K562 (cell line): ENCODE results near the gene NEURL1B. TPM values are rescaled to one million over a fixed set of nuclear protein-coding genes. Genes with fewer than 3 reads are reported as not detected.

Experiments
- ATAC-seq: fragments of 200-7000 bp; cut with Tn5 transposase; 3 replicates; pipeline ENCODE4 v1.9.1; 2020; ENCODE audit warnings: moderate library complexity
- BruUV-seq: library from RNA; stranded (reverse); fragments of 400-500 nt; replicated peaks from 2 replicates; lab custom pipeline; 2021; lab: Mats Ljungman, UMichigan
- CTCF ChIA-PET: fragments of 300-600 bp; formaldehyde crosslinking; extraction: SDS; loops from one replicate; lab custom pipeline; 2021; ENCODE audit warnings: low intra/inter-chr PET ratio; lab: Yijun Ruan, JAX
- POLR2A ChIA-PET: fragments of 300-600, 350-650 bp; sonication (Branson Sonifier 250); formaldehyde crosslinking; extraction: SDS; loops from one replicate; lab custom pipeline; 2021; ENCODE audit warnings: antibody characterized with exemption, inconsistent platforms; lab: Yijun Ruan, JAX
- DNase-seq, 4 experiments: peaks; one replicate each; pipeline versions ENCODE4 v3.0.0 to v3.0.0-alpha.2; 2011 to 2018; ENCODE audit warnings: low spot score in 3 of 4, mixed read lengths in 3 of 4; ENCODE audit errors: extremely low read depth in 1 of 4
- FAIRE-seq: peaks from 2 replicates; lab custom pipeline; 2011; peaks lifted over from hg19 to GRCh38; lab: Jason Lieb, UNC
- H2AFZ ChIP-seq: 2 replicates; pipeline ENCODE4 v1.6.0; 2011; ENCODE audit warnings: low read depth, low read length, control low read depth, inconsistent platforms
- H3K27ac ChIP-seq: fragments of 200-600 bp; 3 replicates; pipeline ENCODE4 v1.8.0; 2011; ENCODE audit warnings: low read depth, mild to moderate bottlenecking, control low read depth, inconsistent platforms, low read length, moderate library complexity, mixed read lengths; ENCODE audit errors: extremely low read depth
- H3K27me3 ChIP-seq, 2 experiments: fragments of 300-600 bp in 1 of 2; 2 replicates in 1 of 2; 3 replicates in 1 of 2; pipeline versions ENCODE4 v1.6.0 to v1.8.0; 2011; ENCODE audit warnings: inconsistent platforms in 2 of 2, low read length in 2 of 2, mild to moderate bottlenecking in 1 of 2, mixed read lengths in 1 of 2, moderate library complexity in 1 of 2; ENCODE audit not compliant: control insufficient read depth in 2 of 2, insufficient read depth in 2 of 2
- H3K36me3 ChIP-seq: fragments of 300-600 bp; 3 replicates; pipeline ENCODE4 v1.8.0; 2011; ENCODE audit warnings: mild to moderate bottlenecking, low read length, inconsistent platforms; ENCODE audit not compliant: control insufficient read depth, insufficient read depth
- H3K4me1 ChIP-seq, 2 experiments: fragments of 200-600 bp in 1 of 2; replicated peaks in 1 of 2; 2 replicates in 1 of 2; 3 replicates in 1 of 2; pipeline versions ENCODE4 v1.5.1 to v1.8.0; 2011; ENCODE audit warnings: inconsistent platforms in 2 of 2, low read length in 2 of 2, mild to moderate bottlenecking in 1 of 2, mixed read lengths in 1 of 2, moderate library complexity in 1 of 2; ENCODE audit not compliant: control insufficient read depth in 2 of 2, insufficient read depth in 2 of 2
- H3K4me2 ChIP-seq: 2 replicates; pipeline ENCODE4 v1.6.1; 2011; ENCODE audit warnings: low read length, control low read depth, inconsistent platforms, mixed read lengths; ENCODE audit not compliant: insufficient read depth
- H3K4me3 ChIP-seq: fragments of 200-600 bp; sonication (generic), shearing (Covaris generic); 2 replicates; pipeline ENCODE4 v1.5.1; 2016; ENCODE audit warnings: control low read depth, inconsistent platforms
- H3K79me2 ChIP-seq: fragments of 200-600 bp; 3 replicates; pipeline ENCODE4 v1.8.0; 2011; ENCODE audit warnings: low read length, inconsistent platforms; ENCODE audit not compliant: control insufficient read depth, insufficient read depth
- H3K9ac ChIP-seq, 2 experiments: 2 replicates each; pipeline versions ENCODE4 v1.6.0 to v1.6.1; 2011; ENCODE audit warnings: low read depth in 2 of 2, low read length in 2 of 2, control low read depth in 1 of 2, inconsistent platforms in 1 of 2, mild to moderate bottlenecking in 1 of 2, mixed read lengths in 1 of 2; ENCODE audit not compliant: insufficient read depth in 1 of 2
- H3K9me1 ChIP-seq: one replicate; pipeline ENCODE4 v1.6.0; 2011; ENCODE audit warnings: inconsistent platforms, mild to moderate bottlenecking, low read length, moderate library complexity; ENCODE audit not compliant: control insufficient read depth, insufficient read depth
- H3K9me3 ChIP-seq: replicated peaks from 2 replicates; pipeline ENCODE4 v1.5.1; 2011; ENCODE audit warnings: low read depth, low read length, inconsistent platforms; ENCODE audit not compliant: control insufficient read depth, insufficient read depth
- H4K20me1 ChIP-seq: replicated peaks from 2 replicates; pipeline ENCODE4 v1.6.1; 2011; ENCODE audit warnings: low read length, inconsistent platforms, mixed read lengths; ENCODE audit not compliant: control insufficient read depth, insufficient read depth
- ATF7 ChIP-seq: fragments of 450-650 bp; IDR thresholded peaks from 2 replicates; pipeline ENCODE4 v1.7.1; 2014; ENCODE audit warnings: mild to moderate bottlenecking, moderate library complexity
- CTCF ChIP-seq, 3 experiments: IDR thresholded peaks in 2 of 3; conservative IDR thresholded peaks in 1 of 3; 2 replicates each; pipeline ENCODE4 v1.5.1; 2011 to 2012; ENCODE audit warnings: low read length in 3 of 3, mild to moderate bottlenecking in 3 of 3, control low read depth in 2 of 3, improper control_type of control experiment in 1 of 3, inconsistent platforms in 1 of 3, low read depth in 1 of 3, mixed read lengths in 1 of 3, moderate library complexity in 1 of 3; ENCODE audit not compliant: insufficient read depth in 2 of 3
- ELK3 ChIP-seq: fragments of 450-650 bp; formaldehyde crosslinking; IDR thresholded peaks from 2 replicates; pipeline ENCODE4 v1.4.0; 2020; ENCODE audit warnings: mild to moderate bottlenecking
- HIVEP1 ChIP-seq: fragments of 250-450 bp; sonication (Bioruptor Pico); IDR thresholded peaks from 2 replicates; pipeline ENCODE4 v1.4.0; 2020; ENCODE audit warnings: mild to moderate bottlenecking
- OTX1 ChIP-seq: fragments of 450-650 bp; formaldehyde crosslinking; IDR thresholded peaks from 2 replicates; pipeline ENCODE4 v1.4.0; 2022; ENCODE audit warnings: mild to moderate bottlenecking
- SRSF7 ChIP-seq: fragments of 200-400 bp; formaldehyde crosslinking; optimal IDR thresholded peaks from 2 replicates; pipeline ENCODE3; 2017; ENCODE audit warnings: mild to moderate bottlenecking, low read depth, low read length
- TGIF2 ChIP-seq: sonication (generic); formaldehyde crosslinking; IDR thresholded peaks from 2 replicates; pipeline ENCODE4 v1.8.1; 2022; ENCODE audit warnings: mild to moderate bottlenecking, missing genetic modification reagents, moderate library complexity
- TRIM24 ChIP-seq, 2 experiments: fragments of 450-650 bp; IDR thresholded peaks; 2 replicates each; pipeline ENCODE4 v1.6.1; 2016
- ZBED1 ChIP-seq: IDR thresholded peaks from 2 replicates; pipeline ENCODE4 v1.6.1; 2014
- ZBTB43 ChIP-seq: sonication (generic); formaldehyde crosslinking; IDR thresholded peaks from 2 replicates; pipeline ENCODE4 v1.8.0; 2023; ENCODE audit warnings: mild to moderate bottlenecking, missing genetic modification reagents
- ZBTB49 ChIP-seq: sonication (generic); formaldehyde crosslinking; IDR thresholded peaks from 2 replicates; pipeline ENCODE4 v1.8.0; 2022; ENCODE audit warnings: missing genetic modification reagents, mild to moderate bottlenecking, borderline replicate concordance
- WGBS: fragments of 100-300 bp; shearing (Covaris generic); methylation state at CpG from one replicate; pipeline ENCODE4 v1.1.6; 2016; ENCODE audit warnings: low coverage, mixed read lengths; ENCODE audit not compliant: insufficient coverage; ENCODE audit errors: missing lambda C conversion rate; 5-methylcytosine and 5-hydroxymethylcytosine counted together
- in situ Hi-C: fragments of 300-500 bp; cut with MboI; formaldehyde crosslinking; loops from 4 replicates; pipeline ENCODE4 v1.15.0; 2018; ENCODE audit warnings: inconsistent platforms, mixed read lengths
- intact Hi-C: fragments of 100-400 bp; cut with micrococcal nuclease; formaldehyde crosslinking; loops from 2 replicates; pipeline ENCODE4 v1.14.2; 2022
- polyA plus RNA-seq, 8 experiments: library from polyadenylated mRNA; depleted of rRNA in 4 of 8; stranded (reverse) in 5 of 8; unstranded in 3 of 8; fragments of >200 nt; fragmentation: Nextera tagmentation in 2 of 8; fragmentation: Illumina TruSeq in 1 of 8; extraction: Ambion mirVana in 2 of 8; extraction: Trizol in 1 of 8; gene quantifications; 2 replicates each; pipeline versions ENCODE4 v1.2.1 to v1.2.3, GENCODE V29; 2011 to 2014; ENCODE audit warnings: inconsistent platforms in 1 of 8, missing spikeins in 1 of 8
- total RNA-seq, 7 experiments: library from RNA; depleted of rRNA in 6 of 7; stranded (reverse); fragments of >200 nt in 6 of 7; fragmentation: Illumina TruSeq in 2 of 7; extraction: Trizol in 2 of 7; gene quantifications; 2 replicates each; pipeline versions ENCODE4 v1.2.1 to v1.2.3, GENCODE V29; 2011 to 2021; ENCODE audit warnings: low replicate concordance in 1 of 7

The NEURL1B gene
- total and polyA plus RNA-seq, 9 of the 15 experiments (the other 6 are each of a cell fraction or from before 2014, with no cell fraction given): 0.04 TPM; not detected in 8

GRCh38 chr5:172719211-172719610 lies 78.1 kb downstream of the NEURL1B start:
- Histone ChIP-seq H3K27ac (no peak overlapping the region), H3K9ac (no peak overlapping the region), H3K4me2 (no peak overlapping the region), H2AFZ (no peak overlapping the region), H3K4me3 (no peak overlapping the region), H3K4me1 (peaks cover 0 to 2% of the 10 kb centered on the region in 2 experiments; a peak in 1 of 5 replicates), H3K36me3 (no peaks in the 10 kb centered on the region), H3K9me1 (no peaks in the 10 kb centered on the region), H4K20me1 (no peaks in the 10 kb centered on the region), H3K27me3 (peaks cover 8 to 21% of the 10 kb centered on the region in 2 experiments; a peak in 4 of 5 replicates), H3K9me3 (no peaks in the 10 kb centered on the region), H3K79me2 (no peaks in the 10 kb centered on the region)
- in situ Hi-C loops: loop anchor here (5.0 to 25.0 kb wide), 3 partner anchors 183 to 1593 kb away; no protein-coding TSS in a partner anchor
- TF ChIP-seq ATF7: no peak
- TF ChIP-seq ZBTB43 (CRISPR knock-in tag): no peak
- TF ChIP-seq TGIF2 (CRISPR knock-in tag): no peak
- no peak for TF ChIP-seq ZBED1
- TF ChIP-seq CTCF (IDR thresholded peaks at IDR 0.05 in 2 of 3, conservative IDR thresholded peaks at IDR 0.05 in 1 of 3; ENCODE audit: insufficient read depth in 2 of 3, low read depth in 1 of 3, low read length in 3 of 3): no peak
- no peak for TF ChIP-seq ZBTB49 (CRISPR knock-in tag)
- TF ChIP-seq OTX1 (CRISPR knock-in tag): no peak
- TF ChIP-seq SRSF7: no peak
- TF ChIP-seq HIVEP1 (CRISPR knock-in tag): no peak
- no peak for TF ChIP-seq ELK3
- no peak for TF ChIP-seq TRIM24 (IDR thresholded peaks at IDR 0.05)
- DNase-seq: no peak
- no TSS peak for BruUV-seq
- FAIRE-seq: no peak
- ChIA-PET CTCF (no interaction called here), POLR2A (interaction anchor here (0.7 to 1.0 kb wide), 2 partner anchors 14 to 52 kb away, joined by 3 to 4 read pairs; partner anchors contain the start of gene DUSP1)
- intact Hi-C loops: loop anchor here (5.0 kb wide), 1 partner anchor 128 kb away; no protein-coding TSS in a partner anchor
- ATAC-seq: no peak
- 0% methylated on average over 4 of the region's 4 CpGs for WGBS
